H9 (cell line): ENCODE data around the gene SFXN2. TPM values are rescaled to one million over a fixed set of nuclear protein-coding genes. Genes with fewer than 3 reads are reported as not detected.

ENCODE experiments used
- DNase-seq: peaks from one replicate; pipeline ENCODE4 v3.0.0-alpha.2; 2017
- H2AFZ ChIP-seq: one replicate; pipeline ENCODE4 v1.6.1; 2013; ENCODE audit warnings: mild to moderate bottlenecking, low read length, control low read depth, moderate library complexity
- H2AK5ac ChIP-seq: 2 replicates; pipeline ENCODE4 v1.6.1; 2013; ENCODE audit warnings: low read length, control low read depth, mixed read lengths; ENCODE audit not compliant: insufficient read length
- H2BK120ac ChIP-seq: one replicate; pipeline ENCODE4 v1.6.1; 2013; ENCODE audit warnings: low read depth, mild to moderate bottlenecking, low read length, control low read depth, inconsistent platforms; ENCODE audit not compliant: poor library complexity, severe bottlenecking
- H2BK12ac ChIP-seq: 2 replicates; pipeline ENCODE4 v1.6.1; 2013; ENCODE audit warnings: low read length, control low read depth, mixed read lengths, low read depth; ENCODE audit not compliant: insufficient read length
- H2BK15ac ChIP-seq: 2 replicates; pipeline ENCODE4 v1.6.1; 2013; ENCODE audit warnings: low read depth, low read length, control low read depth
- H2BK20ac ChIP-seq: one replicate; pipeline ENCODE4 v1.6.1; 2013; ENCODE audit warnings: low read depth, mild to moderate bottlenecking, low read length, control low read depth, inconsistent platforms; ENCODE audit not compliant: poor library complexity, severe bottlenecking
- H2BK5ac ChIP-seq: 2 replicates; pipeline ENCODE4 v1.6.1; 2013; ENCODE audit warnings: low read length, control low read depth, mixed read lengths; ENCODE audit not compliant: insufficient read length
- H3K14ac ChIP-seq: 2 replicates; pipeline ENCODE4 v1.6.1; 2013; ENCODE audit warnings: low read length, control low read depth; ENCODE audit not compliant: insufficient read depth
- H3K18ac ChIP-seq: 2 replicates; pipeline ENCODE4 v1.6.1; 2013; ENCODE audit warnings: low read depth, mild to moderate bottlenecking, mixed read lengths, low read length, control low read depth; ENCODE audit not compliant: insufficient read length
- H3K23ac ChIP-seq: 2 replicates; pipeline ENCODE4 v1.6.1; 2013; ENCODE audit warnings: low read length, control low read depth, mixed read lengths, low read depth; ENCODE audit not compliant: insufficient read length
- H3K23me2 ChIP-seq: 2 replicates; pipeline ENCODE4 v1.6.1; 2013; ENCODE audit warnings: low read depth, mild to moderate bottlenecking, mixed read lengths, low read length, control low read depth; ENCODE audit not compliant: insufficient read length, poor library complexity, severe bottlenecking
- H3K27ac ChIP-seq: 2 replicates; pipeline ENCODE4 v1.5.1; 2013; ENCODE audit warnings: low read length, control low read depth, mixed read lengths, low read depth; ENCODE audit not compliant: insufficient read length
- H3K27me3 ChIP-seq: 2 replicates; pipeline ENCODE4 v1.6.1; 2013; ENCODE audit warnings: low read length, control low read depth, inconsistent platforms; ENCODE audit not compliant: insufficient read depth
- H3K4ac ChIP-seq: 2 replicates; pipeline ENCODE4 v1.6.1; 2013; ENCODE audit warnings: low read depth, mild to moderate bottlenecking, control low read depth, inconsistent platforms, low read length, moderate library complexity
- H3K4me1 ChIP-seq: 2 replicates; pipeline ENCODE4 v1.6.1; 2013; ENCODE audit warnings: low read length, control low read depth, inconsistent platforms; ENCODE audit not compliant: insufficient read depth
- H3K4me2 ChIP-seq: 2 replicates; pipeline ENCODE4 v1.6.1; 2013; ENCODE audit warnings: low read length, control low read depth, mixed read lengths; ENCODE audit not compliant: insufficient read length, insufficient read depth
- H3K56ac ChIP-seq: 2 replicates; pipeline ENCODE4 v1.6.1; 2013; ENCODE audit warnings: low read depth, mild to moderate bottlenecking, mixed read lengths, low read length, control low read depth; ENCODE audit not compliant: insufficient read length
- H3K79me1 ChIP-seq: 2 replicates; pipeline ENCODE4 v1.6.1; 2013; ENCODE audit warnings: low read depth, mild to moderate bottlenecking, moderate library complexity, low read length, control low read depth, inconsistent platforms; ENCODE audit not compliant: insufficient read depth, poor library complexity, severe bottlenecking
- H3K79me2 ChIP-seq: 2 replicates; pipeline ENCODE4 v1.6.1; 2013; ENCODE audit warnings: low read length, control low read depth, inconsistent platforms; ENCODE audit not compliant: insufficient read depth
- H3K9ac ChIP-seq: 2 replicates; pipeline ENCODE4 v1.6.1; 2013; ENCODE audit warnings: low read length, control low read depth, mixed read lengths; ENCODE audit not compliant: insufficient read length; ENCODE audit errors: extremely low read depth
- H3K9me3 ChIP-seq: one replicate; pipeline ENCODE4 v1.6.1; 2013; ENCODE audit warnings: low read depth, low read length, inconsistent platforms; ENCODE audit not compliant: control insufficient read depth
- H3T11ph ChIP-seq: one replicate; pipeline ENCODE4 v1.6.1; 2013; ENCODE audit warnings: mild to moderate bottlenecking, low read length, control low read depth, inconsistent platforms
- H4K20me1 ChIP-seq: one replicate; pipeline ENCODE4 v1.6.1; 2013; ENCODE audit not compliant: control insufficient read depth, insufficient read length, insufficient read depth
- H4K5ac ChIP-seq: 2 replicates; pipeline ENCODE4 v1.6.1; 2013; ENCODE audit warnings: low read depth, mild to moderate bottlenecking, mixed read lengths, low read length, control low read depth; ENCODE audit not compliant: insufficient read length
- H4K8ac ChIP-seq: replicated peaks from 2 replicates; pipeline ENCODE4 v1.6.1; 2013; ENCODE audit warnings: low read length, control low read depth, mixed read lengths, low read depth; ENCODE audit not compliant: insufficient read length
- H4K91ac ChIP-seq: 2 replicates; pipeline ENCODE4 v1.6.1; 2013; ENCODE audit warnings: low read depth, mild to moderate bottlenecking, moderate library complexity, mixed read lengths, low read length, control low read depth; ENCODE audit not compliant: insufficient read length
- H3K27ac Mint-ChIP-seq, 3 experiments: 2 replicates in 2 of 3; 3 replicates in 1 of 3; pipeline ENCODE4 v1.8.0; 2020 to 2021; ENCODE audit warnings: mixed read lengths in 3 of 3, mild to moderate bottlenecking in 1 of 3, moderate library complexity in 1 of 3
- H3K27me3 Mint-ChIP-seq: 2 replicates; pipeline ENCODE4 v1.8.0; 2021; ENCODE audit warnings: low read depth, mild to moderate bottlenecking, moderate library complexity, mixed read lengths
- H3K36me3 Mint-ChIP-seq, 3 experiments: 2 replicates in 2 of 3; 3 replicates in 1 of 3; pipeline ENCODE4 v1.8.0; 2020 to 2021; ENCODE audit warnings: low read depth in 3 of 3, mixed read lengths in 3 of 3; ENCODE audit not compliant: insufficient read depth in 1 of 3
- H3K4me1 Mint-ChIP-seq, 2 experiments: 2 replicates each; pipeline ENCODE4 v1.8.0; 2020; ENCODE audit warnings: mixed read lengths in 2 of 2
- H3K4me3 Mint-ChIP-seq, 2 experiments: 2 replicates in 1 of 2; 3 replicates in 1 of 2; pipeline ENCODE4 v1.8.0; 2020 to 2021; ENCODE audit warnings: mild to moderate bottlenecking in 2 of 2, mixed read lengths in 2 of 2, moderate library complexity in 1 of 2
- H3K9me3 Mint-ChIP-seq, 2 experiments: 2 replicates in 1 of 2; 3 replicates in 1 of 2; pipeline ENCODE4 v1.8.0; 2020; ENCODE audit warnings: mild to moderate bottlenecking in 2 of 2, mixed read lengths in 2 of 2, moderate library complexity in 1 of 2
- WGBS: extraction: QIAGEN DNeasy Blood & Tissue Kit; methylation state at CpG from one replicate; pipeline ENCODE4 v1.1.7; 2013; ENCODE audit warnings: missing lambda C conversion rate, low lambda C conversion rate, mixed read lengths; ENCODE audit not compliant: insufficient read length; ENCODE audit errors: extremely low coverage; 5-methylcytosine and 5-hydroxymethylcytosine counted together
- total RNA-seq: library from RNA; stranded (reverse); gene quantifications from 2 replicates; pipeline ENCODE4 v1.2.1, GENCODE V29; 2021
- TF ChIP-seq, protein P1 (sequence below): fragments of 200-600 bp; sonication (generic); conservative IDR thresholded peaks from 3 replicates; pipeline ENCODE4 v1.8.0; 2021; ENCODE audit warnings: antibody characterized with exemption, mild to moderate bottlenecking

Gene SFXN2
- total RNA-seq, 1 experiment from 2014 or later: 34.7 TPM

DNA sequence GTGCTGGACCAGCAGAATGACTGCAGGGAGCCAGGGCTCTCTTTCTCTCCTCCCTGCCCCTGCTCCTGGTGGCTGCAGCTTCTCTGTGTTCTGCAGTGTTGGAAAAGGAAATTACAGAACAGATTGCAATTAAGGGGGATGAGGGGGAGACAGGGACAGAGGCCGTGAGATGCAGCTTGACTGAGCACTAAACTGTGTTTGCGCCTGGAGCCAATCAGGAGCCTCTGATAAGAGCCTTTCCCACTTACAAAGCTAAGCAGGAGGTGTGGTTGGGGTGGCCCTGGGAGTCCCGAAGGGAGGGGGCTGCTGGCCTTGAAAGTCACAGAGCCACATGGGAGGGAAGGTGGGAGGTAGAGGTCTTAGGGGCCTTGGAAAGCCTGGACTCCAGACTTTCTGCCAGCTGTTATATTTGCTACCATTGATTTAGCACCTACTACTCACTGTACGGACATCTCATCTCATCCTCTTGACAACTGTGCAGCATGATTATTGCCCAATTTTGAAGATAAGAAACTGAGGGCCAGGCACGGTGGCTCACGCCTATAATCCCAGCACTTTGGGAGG is 43.5 kb upstream of the SFXN2 start:
- Histone ChIP-seq H4K20me1 (no peaks in the 10 kb centered on the region), H3T11ph (no peak overlapping the region), H2BK12ac (no peak overlapping the region), H3K23me2 (no peaks in the 10 kb centered on the region), H2AK5ac (no peak overlapping the region), H3K14ac (0 out of 2 replicates have a peak overlapping the region, but pooled peaks have one; percentile 34), H3K9me3 (no peaks in the 10 kb centered on the region), H3K23ac (no peak overlapping the region), H3K27ac (no peak overlapping the region), H2BK5ac (no peak overlapping the region), H4K91ac (no peak overlapping the region), H2BK20ac (no peak overlapping the region), H3K56ac (no peak overlapping the region), H3K4ac (no peak overlapping the region), H3K9ac (no peak overlapping the region), H3K27me3 (no peaks in the 10 kb centered on the region), H3K4me1 (peaks cover 19% of the 10 kb centered on the region), H2BK120ac (no peak overlapping the region), H2AFZ (no peak overlapping the region), H3K4me2 (peak overlapping the region; percentile 40), H4K8ac (no peak overlapping the region), H3K18ac (no peak overlapping the region), H4K5ac (no peak overlapping the region), H3K79me1 (no peaks in the 10 kb centered on the region), H2BK15ac (no peak overlapping the region), H3K79me2 (no peaks in the 10 kb centered on the region)
- DNase-seq: peak; percentile 58
- no peaks in the 10 kb centered on the region; a peak in 1 of 7 replicates for H3K36me3 Mint-ChIP-seq
- no peaks in the 10 kb centered on the region; a peak in 1 of 5 replicates for H3K9me3 Mint-ChIP-seq
- H3K4me1 Mint-ChIP-seq: peaks cover 54 to 66% of the 10 kb centered on the region in 2 experiments
- TF ChIP-seq, protein P1, sequence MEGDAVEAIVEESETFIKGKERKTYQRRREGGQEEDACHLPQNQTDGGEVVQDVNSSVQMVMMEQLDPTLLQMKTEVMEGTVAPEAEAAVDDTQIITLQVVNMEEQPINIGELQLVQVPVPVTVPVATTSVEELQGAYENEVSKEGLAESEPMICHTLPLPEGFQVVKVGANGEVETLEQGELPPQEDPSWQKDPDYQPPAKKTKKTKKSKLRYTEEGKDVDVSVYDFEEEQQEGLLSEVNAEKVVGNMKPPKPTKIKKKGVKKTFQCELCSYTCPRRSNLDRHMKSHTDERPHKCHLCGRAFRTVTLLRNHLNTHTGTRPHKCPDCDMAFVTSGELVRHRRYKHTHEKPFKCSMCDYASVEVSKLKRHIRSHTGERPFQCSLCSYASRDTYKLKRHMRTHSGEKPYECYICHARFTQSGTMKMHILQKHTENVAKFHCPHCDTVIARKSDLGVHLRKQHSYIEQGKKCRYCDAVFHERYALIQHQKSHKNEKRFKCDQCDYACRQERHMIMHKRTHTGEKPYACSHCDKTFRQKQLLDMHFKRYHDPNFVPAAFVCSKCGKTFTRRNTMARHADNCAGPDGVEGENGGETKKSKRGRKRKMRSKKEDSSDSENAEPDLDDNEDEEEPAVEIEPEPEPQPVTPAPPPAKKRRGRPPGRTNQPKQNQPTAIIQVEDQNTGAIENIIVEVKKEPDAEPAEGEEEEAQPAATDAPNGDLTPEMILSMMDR: no peak
- H3K27me3 Mint-ChIP-seq: no peaks in the 10 kb centered on the region
- peak overlapping the region in 1 of 2 experiments; percentile 13; a peak in 1 of 5 replicates for H3K4me3 Mint-ChIP-seq
- H3K27ac Mint-ChIP-seq: peak overlapping the region in 2 of 3 experiments; percentile 73 to 78; a peak in 4 of 7 replicates
- WGBS: no CpG with 5 or more reads among the region's 6 CpGs
